Neutrophil (primary cell): Measurements from ENCODE around the gene APEX1.

Experiments
- H3K27ac ChIP-seq: fragments of 200-600 bp; sonication (generic); 2 replicates; pipeline ENCODE4 v1.5.1; 2016; ENCODE audit warnings: mild to moderate bottlenecking, moderate library complexity
- H3K27me3 ChIP-seq: fragments of 200-600 bp; sonication (generic); 2 replicates; pipeline ENCODE4 v1.6.0; 2016; ENCODE audit warnings: mild to moderate bottlenecking
- H3K36me3 ChIP-seq: fragments of 200-600 bp; sonication (generic); 2 replicates; pipeline ENCODE4 v1.5.1; 2017
- H3K4me1 ChIP-seq, 2 experiments: fragments of 200-600 bp in 1 of 2; sonication (generic) in 1 of 2; 1 replicate in 1 of 2; 2 replicates in 1 of 2; pipeline versions ENCODE4 v1.5.1 to v1.6.1; 2013 to 2016; ENCODE audit warnings: low read depth in 1 of 2, low read length in 1 of 2, mild to moderate bottlenecking in 1 of 2, moderate library complexity in 1 of 2; ENCODE audit not compliant: control insufficient read depth in 1 of 2, insufficient read depth in 1 of 2
- H3K4me3 ChIP-seq, 2 experiments: fragments of 200-600 bp in 1 of 2; sonication (generic) in 1 of 2; 1 replicate in 1 of 2; 2 replicates in 1 of 2; pipeline ENCODE4 v1.5.1; 2013 to 2016; ENCODE audit warnings: low read depth in 1 of 2, low read length in 1 of 2, mild to moderate bottlenecking in 1 of 2, moderate library complexity in 1 of 2
- H3K9me3 ChIP-seq: fragments of 200-600 bp; sonication (generic); 2 replicates; pipeline ENCODE4 v1.5.1; 2016
- TF ChIP-seq, protein P1 (sequence below): fragments of 200-600 bp; sonication (generic); IDR thresholded peaks from 2 replicates; pipeline ENCODE4 v1.5.1; 2016; ENCODE audit warnings: antibody characterized with exemption

The APEX1 gene

GRCh38 chr14:20455355-20456300, 602 bp downstream of the APEX1 start:
- TF ChIP-seq, protein P1, sequence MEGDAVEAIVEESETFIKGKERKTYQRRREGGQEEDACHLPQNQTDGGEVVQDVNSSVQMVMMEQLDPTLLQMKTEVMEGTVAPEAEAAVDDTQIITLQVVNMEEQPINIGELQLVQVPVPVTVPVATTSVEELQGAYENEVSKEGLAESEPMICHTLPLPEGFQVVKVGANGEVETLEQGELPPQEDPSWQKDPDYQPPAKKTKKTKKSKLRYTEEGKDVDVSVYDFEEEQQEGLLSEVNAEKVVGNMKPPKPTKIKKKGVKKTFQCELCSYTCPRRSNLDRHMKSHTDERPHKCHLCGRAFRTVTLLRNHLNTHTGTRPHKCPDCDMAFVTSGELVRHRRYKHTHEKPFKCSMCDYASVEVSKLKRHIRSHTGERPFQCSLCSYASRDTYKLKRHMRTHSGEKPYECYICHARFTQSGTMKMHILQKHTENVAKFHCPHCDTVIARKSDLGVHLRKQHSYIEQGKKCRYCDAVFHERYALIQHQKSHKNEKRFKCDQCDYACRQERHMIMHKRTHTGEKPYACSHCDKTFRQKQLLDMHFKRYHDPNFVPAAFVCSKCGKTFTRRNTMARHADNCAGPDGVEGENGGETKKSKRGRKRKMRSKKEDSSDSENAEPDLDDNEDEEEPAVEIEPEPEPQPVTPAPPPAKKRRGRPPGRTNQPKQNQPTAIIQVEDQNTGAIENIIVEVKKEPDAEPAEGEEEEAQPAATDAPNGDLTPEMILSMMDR = no peak
- Histone ChIP-seq H3K4me3 (peak overlapping the region; percentile 87 to 93), H3K4me1 (peaks cover 63 to 67% of the 10 kb centered on the region in 2 experiments), H3K9me3 (no peaks in the 10 kb centered on the region), H3K27me3 (no peaks in the 10 kb centered on the region), H3K27ac (peak overlapping the region; percentile 88), H3K36me3 (peaks cover 44% of the 10 kb centered on the region)

- no peaks in the 10 kb centered on the region for H3K9me3 ChIP-seq
- H3K4me3 ChIP-seq = no peak overlapping the region
- TF ChIP-seq, protein P1 = no peak
- H3K36me3 ChIP-seq = peaks cover 36% of the 10 kb centered on the region
- peak overlapping the region; percentile 88 for H3K27ac ChIP-seq
- H3K4me1 ChIP-seq = peaks cover 72 to 74% of the 10 kb centered on the region in 2 experiments
- no peaks in the 10 kb centered on the region for H3K27me3 ChIP-seq
Measured at GRCh38 chr14:20456971-20457370, 1.9 kb downstream of the APEX1 start.

DNA sequence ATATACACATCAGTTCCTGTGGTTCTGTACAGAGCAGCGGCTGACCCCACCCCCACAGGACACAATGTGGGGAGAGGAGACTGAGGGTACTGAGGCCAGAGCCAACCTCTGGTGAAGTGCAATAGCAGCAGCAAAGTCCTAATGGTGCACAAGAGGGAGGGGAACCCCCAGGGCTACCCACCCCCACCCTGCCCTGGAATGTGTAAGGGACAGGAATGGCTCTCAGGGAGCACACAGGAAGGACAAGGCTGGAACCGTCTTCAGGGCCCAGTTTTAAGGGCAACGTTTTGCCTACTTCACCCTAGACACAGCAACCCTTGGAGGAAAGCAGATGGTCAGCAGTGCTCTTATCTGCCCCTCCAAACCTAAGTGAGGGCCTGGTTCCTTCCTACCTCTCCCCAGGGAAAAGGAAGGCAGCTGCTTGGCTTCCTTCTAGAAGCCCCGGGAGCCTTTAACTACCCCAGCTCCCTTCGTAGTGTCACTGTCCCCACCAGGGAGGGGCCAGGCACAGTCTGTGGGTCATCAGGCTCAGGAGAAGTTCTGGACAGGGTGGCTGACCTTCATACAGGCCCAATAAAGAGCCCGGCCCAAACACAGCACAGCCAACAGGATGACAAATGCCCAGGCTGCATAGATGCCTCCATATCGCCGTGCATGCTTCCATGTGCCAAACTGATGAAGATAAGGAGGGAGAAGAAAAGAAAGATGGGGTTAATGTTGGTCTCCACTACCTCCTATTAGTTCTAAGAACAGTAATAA, 3.2 kb downstream of the APEX1 start:
- TF ChIP-seq, protein P1 = no peak
- peak overlapping the region; percentile 88 for H3K27ac ChIP-seq
- no peak overlapping the region for H3K4me3 ChIP-seq
- no peaks in the 10 kb centered on the region for H3K27me3 ChIP-seq
- peaks cover 33% of the 10 kb centered on the region for H3K36me3 ChIP-seq
- no peaks in the 10 kb centered on the region for H3K9me3 ChIP-seq
- peaks cover 74 to 80% of the 10 kb centered on the region in 2 experiments for H3K4me1 ChIP-seq

DNA sequence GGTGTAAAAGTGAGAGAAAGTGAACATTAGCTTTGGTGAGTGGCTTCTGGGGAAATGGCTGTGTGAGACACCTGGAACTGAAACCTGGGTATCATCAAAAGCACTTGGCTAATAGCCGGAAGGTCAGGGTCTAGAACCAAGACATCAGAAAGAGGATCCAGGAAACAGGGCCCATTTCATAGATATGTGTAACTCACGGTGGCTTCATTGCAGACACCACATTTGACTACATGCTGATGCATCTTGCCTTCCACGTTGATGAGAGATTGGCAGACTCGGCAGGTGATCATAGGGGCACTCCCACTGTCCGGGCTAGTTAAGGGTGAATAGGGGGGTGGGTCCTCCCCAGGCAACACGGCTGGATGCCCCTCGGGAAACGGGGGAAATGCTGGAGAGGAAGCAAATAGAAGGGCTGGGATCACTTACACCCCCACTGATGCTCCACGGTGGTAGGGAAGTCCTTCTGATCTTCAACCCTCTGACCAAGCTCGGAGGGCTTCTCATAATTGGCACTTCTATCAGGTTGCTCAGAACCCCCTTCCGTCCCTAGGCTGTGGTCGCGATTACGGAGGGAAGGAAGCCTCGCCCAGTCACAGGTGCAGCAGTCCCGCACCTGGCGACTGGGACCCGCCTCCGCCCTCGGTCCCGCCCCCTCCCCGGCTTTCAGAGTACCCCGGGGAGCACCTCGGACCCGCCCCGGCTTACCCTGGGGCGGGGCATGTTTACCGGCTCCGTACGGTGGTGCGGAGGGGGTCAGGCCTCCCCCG, 5.6 kb downstream of the APEX1 start:
- peaks cover 33% of the 10 kb centered on the region for H3K36me3 ChIP-seq
- no peaks in the 10 kb centered on the region for H3K27me3 ChIP-seq
- H3K9me3 ChIP-seq = no peaks in the 10 kb centered on the region
- H3K27ac ChIP-seq = peak overlapping the region; percentile 88
- peak overlapping the region; percentile 69 to 80 for H3K4me3 ChIP-seq
- TF ChIP-seq, protein P1 = no peak
- peaks cover 56 to 62% of the 10 kb centered on the region in 2 experiments for H3K4me1 ChIP-seq
